Endodermal cell (in vitro differentiated cells): ENCODE results near the gene EPN2. TPM values are rescaled to one million over a fixed set of nuclear protein-coding genes. Genes with fewer than 3 reads are reported as not detected.

Source experiments
- DNase-seq: peaks from one replicate; pipeline ENCODE4 v3.0.0-alpha.2; 2017
- H3K27ac ChIP-seq: 2 replicates; pipeline ENCODE4 v1.5.1; 2013; ENCODE audit warnings: mild to moderate bottlenecking, low read depth, low read length, moderate library complexity
- H3K27me3 ChIP-seq: 2 replicates; pipeline ENCODE4 v1.6.1; 2013; ENCODE audit warnings: mild to moderate bottlenecking, low read length, moderate library complexity; ENCODE audit not compliant: insufficient read depth, control insufficient read depth, poor library complexity, severe bottlenecking
- H3K36me3 ChIP-seq: 2 replicates; pipeline ENCODE4 v1.7.0; 2013; ENCODE audit warnings: mild to moderate bottlenecking, low read length, moderate library complexity; ENCODE audit not compliant: control insufficient read depth, insufficient read depth
- H3K4me1 ChIP-seq: one replicate; pipeline ENCODE4 v1.7.0; 2013; ENCODE audit warnings: low read length; ENCODE audit not compliant: control insufficient read depth, insufficient read depth
- H3K4me3 ChIP-seq: 2 replicates; pipeline ENCODE4 v1.5.1; 2013; ENCODE audit warnings: mild to moderate bottlenecking, low read length, moderate library complexity
- H3K9ac ChIP-seq: 2 replicates; pipeline ENCODE4 v1.6.1; 2013; ENCODE audit warnings: mild to moderate bottlenecking, low read length, moderate library complexity; ENCODE audit not compliant: poor library complexity, severe bottlenecking; ENCODE audit errors: extremely low read depth
- H3K9me3 ChIP-seq: 2 replicates; pipeline ENCODE4 v1.6.1; 2013; ENCODE audit warnings: mild to moderate bottlenecking, low read length, moderate library complexity; ENCODE audit not compliant: control insufficient read depth
- H3K27ac Mint-ChIP-seq: 2 replicates; pipeline ENCODE4 v1.8.0; 2020; ENCODE audit warnings: mixed read lengths
- H3K27me3 Mint-ChIP-seq: 2 replicates; pipeline ENCODE4 v1.8.0; 2021; ENCODE audit warnings: mild to moderate bottlenecking, mixed read lengths; ENCODE audit not compliant: insufficient read depth
- H3K36me3 Mint-ChIP-seq: 2 replicates; pipeline ENCODE4 v1.8.0; 2020; ENCODE audit warnings: low read depth, mixed read lengths
- H3K4me1 Mint-ChIP-seq: 2 replicates; pipeline ENCODE4 v1.8.0; 2020; ENCODE audit warnings: mixed read lengths
- H3K4me3 Mint-ChIP-seq: 2 replicates; pipeline ENCODE4 v1.8.0; 2020; ENCODE audit warnings: mild to moderate bottlenecking, moderate library complexity, mixed read lengths
- H3K9me3 Mint-ChIP-seq: 2 replicates; pipeline ENCODE4 v1.8.0; 2020; ENCODE audit warnings: mild to moderate bottlenecking, mixed read lengths
- CTCF ChIP-seq: fragments of 200-600 bp; sonication (generic); conservative IDR thresholded peaks from 2 replicates; pipeline ENCODE4 v1.5.0; 2021; ENCODE audit warnings: antibody characterized with exemption, mild to moderate bottlenecking
- WGBS, 2 experiments: methylation state at CpG; one replicate each; pipeline versions ENCODE4 v1.1.5 to v1.1.7; 2013; ENCODE audit warnings: missing lambda C conversion rate in 2 of 2, mixed read lengths in 1 of 2; ENCODE audit not compliant: insufficient coverage in 1 of 2, insufficient read length in 1 of 2; 5-methylcytosine and 5-hydroxymethylcytosine counted together
- total RNA-seq, 2 donors: library from RNA; stranded (reverse); fragmentation: NEBNext Ultra II Directional in 1 of 2; extraction: Animal tissue kit (Norgen Biotek cat#: 25700) in 1 of 2; gene quantifications; 2 replicates in 1 of 2; 3 replicates in 1 of 2; pipeline ENCODE4 v1.2.1, GENCODE V29; 2021

The EPN2 gene
- total RNA-seq, 2 donors from 2014 or later, result 46.0 to 50.9 TPM

DNA sequence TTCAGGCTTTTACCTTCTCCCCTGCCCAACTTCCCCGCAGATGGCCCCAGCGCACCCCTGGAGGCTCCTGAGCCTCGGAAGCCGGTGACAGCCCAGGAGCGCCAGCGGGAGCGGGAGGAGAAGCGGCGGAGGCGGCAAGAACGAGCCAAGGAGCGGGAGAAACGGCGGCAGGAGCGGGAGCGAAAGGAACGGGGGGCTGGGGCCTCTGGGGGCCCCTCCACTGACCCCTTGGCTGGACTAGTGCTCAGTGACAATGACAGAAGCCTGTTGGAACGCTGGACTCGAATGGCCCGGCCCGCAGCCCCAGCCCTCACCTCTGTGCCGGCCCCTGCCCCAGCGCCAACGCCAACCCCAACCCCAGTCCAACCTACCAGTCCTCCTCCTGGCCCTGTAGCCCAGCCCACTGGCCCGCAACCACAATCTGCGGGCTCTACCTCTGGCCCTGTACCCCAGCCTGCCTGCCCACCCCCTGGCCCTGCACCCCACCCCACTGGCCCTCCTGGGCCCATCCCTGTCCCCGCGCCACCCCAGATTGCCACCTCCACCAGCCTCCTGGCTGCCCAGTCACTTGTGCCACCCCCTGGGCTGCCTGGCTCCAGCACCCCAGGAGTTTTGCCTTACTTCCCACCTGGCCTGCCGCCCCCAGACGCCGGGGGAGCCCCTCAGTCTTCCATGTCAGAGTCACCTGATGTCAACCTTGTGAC lies 144.7 kb downstream of the EPN2 start:
- H3K9me3 ChIP-seq, result no peaks in the 10 kb centered on the region
- peaks cover 64% of the 10 kb centered on the region for H3K36me3 ChIP-seq
- TF ChIP-seq CTCF, result no peak
- peaks cover 13% of the 10 kb centered on the region for H3K4me1 ChIP-seq
- Mint-ChIP-seq H3K36me3 (peaks cover 55% of the 10 kb centered on the region), H3K4me1 (peaks cover 40% of the 10 kb centered on the region), H3K27me3 (no peaks in the 10 kb centered on the region), H3K4me3 (no peak overlapping the region), H3K27ac (no peak overlapping the region), H3K9me3 (no peaks in the 10 kb centered on the region)
- no peak for DNase-seq
- no peak overlapping the region for H3K4me3 ChIP-seq
- H3K9ac ChIP-seq, result no peak overlapping the region
- H3K27ac ChIP-seq, result no peak overlapping the region
- 96 to 97% methylated on average over 23 to 31 of the region's 31 CpGs for WGBS, 2 experiments
- no peaks in the 10 kb centered on the region for H3K27me3 ChIP-seq

- Mint-ChIP-seq H3K27me3 (no peaks in the 10 kb centered on the region), H3K36me3 (peaks cover 55% of the 10 kb centered on the region), H3K9me3 (no peaks in the 10 kb centered on the region), H3K27ac (no peak overlapping the region), H3K4me3 (no peak overlapping the region), H3K4me1 (peaks cover 43% of the 10 kb centered on the region)
- WGBS, 2 experiments, result 95 to 97% methylated on average over 8 to 13 of the region's 13 CpGs
- Histone ChIP-seq H3K27ac (no peak overlapping the region), H3K36me3 (peaks cover 64% of the 10 kb centered on the region), H3K9me3 (no peaks in the 10 kb centered on the region), H3K4me1 (peaks cover 13% of the 10 kb centered on the region), H3K9ac (no peak overlapping the region), H3K27me3 (no peaks in the 10 kb centered on the region), H3K4me3 (no peak overlapping the region)
- no peak for TF ChIP-seq CTCF
- no peak for DNase-seq
Observed at GRCh38 chr17:19382531-19383444, 145.6 kb downstream of the EPN2 start.

DNA sequence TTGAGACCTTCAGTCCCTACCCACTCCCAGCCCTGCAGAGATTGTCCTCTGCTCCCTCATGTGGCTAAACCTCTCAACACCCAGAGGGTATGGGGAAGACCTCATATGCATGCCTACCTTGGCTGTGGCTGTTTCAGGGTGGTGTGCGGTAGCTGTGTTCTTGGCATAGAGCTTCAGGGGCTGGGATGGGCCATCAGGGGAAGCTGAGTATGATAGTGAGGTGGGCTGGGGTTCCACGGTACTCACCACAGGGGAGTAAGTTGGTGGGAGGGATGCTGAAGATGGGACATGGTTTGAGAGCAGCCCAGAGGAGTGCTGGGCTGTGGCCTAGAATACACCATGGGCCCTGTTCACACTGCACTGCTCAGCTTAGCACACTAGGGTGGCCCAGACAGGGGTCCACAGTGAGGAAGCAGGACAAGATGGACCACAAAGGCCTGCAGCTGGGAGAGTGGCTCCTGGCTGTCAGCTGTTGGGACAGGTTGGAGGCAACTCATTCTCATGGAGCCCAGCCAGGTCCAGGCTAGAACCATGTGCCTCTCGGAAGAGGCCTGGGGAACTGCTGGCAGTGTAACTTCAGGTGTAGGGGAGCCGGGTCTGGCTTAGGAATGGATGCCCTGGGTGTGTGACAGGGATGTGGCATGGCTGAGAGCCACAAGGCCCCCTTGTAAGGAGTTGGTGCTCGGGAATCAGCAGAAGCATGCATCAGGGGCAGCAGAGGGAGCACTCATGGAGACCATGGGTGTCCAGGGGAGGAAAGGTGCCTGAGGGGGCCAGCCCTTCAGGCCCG lies 146.7 kb downstream of the EPN2 start:
- TF ChIP-seq CTCF, result no peak
- Histone ChIP-seq H3K4me3 (no peak overlapping the region), H3K27ac (no peak overlapping the region), H3K4me1 (peaks cover 13% of the 10 kb centered on the region), H3K9ac (no peak overlapping the region), H3K27me3 (no peaks in the 10 kb centered on the region), H3K9me3 (no peaks in the 10 kb centered on the region), H3K36me3 (peaks cover 64% of the 10 kb centered on the region)
- WGBS, 2 experiments, result 83 to 91% methylated on average over 3 to 6 of the region's 6 CpGs
- H3K27me3 Mint-ChIP-seq, result no peaks in the 10 kb centered on the region
- no peak for DNase-seq
- H3K36me3 Mint-ChIP-seq, result peaks cover 55% of the 10 kb centered on the region
- H3K4me3 Mint-ChIP-seq, result no peak overlapping the region
- no peaks in the 10 kb centered on the region for H3K9me3 Mint-ChIP-seq
- peaks cover 47% of the 10 kb centered on the region for H3K4me1 Mint-ChIP-seq
- H3K27ac Mint-ChIP-seq, result peak overlapping the region; percentile 55
